Vagina (tissue), 2 donors: Measurements from ENCODE around the gene FHDC1.

Experiments
- POLR2AphosphoS5 ChIP-seq, 2 donors: sonication (generic); formaldehyde crosslinking; IDR thresholded peaks; one replicate each; pipeline ENCODE4 v1.9.0; 2017; ENCODE audit warnings: antibody characterized with exemption in 2 of 2, mild to moderate bottlenecking in 2 of 2, low read depth in 1 of 2; ENCODE audit not compliant: insufficient read depth in 1 of 2
- TF ChIP-seq, protein P1 (sequence below), 3 experiments: fragments of 450-650 bp in 2 of 3; fragments of 200-600 bp in 1 of 3; sonication (generic) in 1 of 3; IDR thresholded peaks; one replicate each; pipeline ENCODE4 v1.5.1; 2017 to 2019; ENCODE audit warnings: antibody characterized with exemption in 3 of 3, mild to moderate bottlenecking in 2 of 3, moderate library complexity in 2 of 3

DNA sequence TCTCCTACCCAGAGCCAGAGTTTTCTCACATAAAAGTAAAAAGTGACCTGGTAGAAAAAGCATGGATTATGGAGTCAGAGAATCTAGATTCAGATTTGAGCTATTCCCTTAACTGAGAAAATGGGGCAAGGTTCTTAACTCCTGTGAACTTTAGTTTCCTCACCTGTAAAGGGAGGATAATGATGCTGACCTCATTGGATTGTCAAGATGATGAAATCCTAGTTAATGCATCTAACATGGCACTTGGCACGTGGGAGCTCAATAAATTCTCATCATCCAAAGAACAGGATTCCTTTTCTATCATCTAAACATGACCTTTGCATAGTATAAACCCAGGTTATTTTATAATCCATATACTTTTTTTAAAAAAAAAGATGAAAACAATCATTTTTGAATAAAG lies 18.6 kb downstream of the FHDC1 start:
- TF ChIP-seq POLR2AphosphoS5 (IDR thresholded peaks at IDR 0.05; ENCODE audit: insufficient read depth in 1 of 2, low read depth in 1 of 2) = no peak
- TF ChIP-seq, protein P1, sequence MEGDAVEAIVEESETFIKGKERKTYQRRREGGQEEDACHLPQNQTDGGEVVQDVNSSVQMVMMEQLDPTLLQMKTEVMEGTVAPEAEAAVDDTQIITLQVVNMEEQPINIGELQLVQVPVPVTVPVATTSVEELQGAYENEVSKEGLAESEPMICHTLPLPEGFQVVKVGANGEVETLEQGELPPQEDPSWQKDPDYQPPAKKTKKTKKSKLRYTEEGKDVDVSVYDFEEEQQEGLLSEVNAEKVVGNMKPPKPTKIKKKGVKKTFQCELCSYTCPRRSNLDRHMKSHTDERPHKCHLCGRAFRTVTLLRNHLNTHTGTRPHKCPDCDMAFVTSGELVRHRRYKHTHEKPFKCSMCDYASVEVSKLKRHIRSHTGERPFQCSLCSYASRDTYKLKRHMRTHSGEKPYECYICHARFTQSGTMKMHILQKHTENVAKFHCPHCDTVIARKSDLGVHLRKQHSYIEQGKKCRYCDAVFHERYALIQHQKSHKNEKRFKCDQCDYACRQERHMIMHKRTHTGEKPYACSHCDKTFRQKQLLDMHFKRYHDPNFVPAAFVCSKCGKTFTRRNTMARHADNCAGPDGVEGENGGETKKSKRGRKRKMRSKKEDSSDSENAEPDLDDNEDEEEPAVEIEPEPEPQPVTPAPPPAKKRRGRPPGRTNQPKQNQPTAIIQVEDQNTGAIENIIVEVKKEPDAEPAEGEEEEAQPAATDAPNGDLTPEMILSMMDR (IDR thresholded peaks at IDR 0.05) = no peak
